Fibroblast of peridontal ligament (primary cell): ENCODE measurements around the gene SLIT3.

Source experiments
- DNase-seq: peaks from one replicate; pipeline ENCODE4 v3.0.0-alpha.2; 2010; ENCODE audit errors: extremely low read depth

Gene SLIT3

DNA sequence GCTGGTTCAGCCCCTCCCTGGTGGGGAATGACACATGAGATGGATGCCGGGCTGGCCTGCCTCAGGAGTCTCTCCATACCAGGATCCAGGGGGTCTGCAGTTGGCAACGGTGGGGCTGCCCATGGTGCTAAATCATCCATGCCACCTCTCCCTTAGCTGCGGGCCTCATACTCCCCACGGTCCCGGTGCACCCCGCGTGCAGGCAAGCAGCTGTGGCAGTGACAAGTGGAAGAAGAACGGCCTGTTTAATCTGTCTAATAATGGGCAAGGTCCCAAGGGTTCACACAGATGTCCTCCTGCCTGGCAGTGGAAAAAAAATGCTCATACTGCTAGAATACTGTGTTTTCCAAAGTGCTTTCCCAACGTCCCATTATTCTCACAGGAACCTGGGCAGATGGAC is 524.9 kb downstream of the SLIT3 start:
- no peak for DNase-seq

DNA sequence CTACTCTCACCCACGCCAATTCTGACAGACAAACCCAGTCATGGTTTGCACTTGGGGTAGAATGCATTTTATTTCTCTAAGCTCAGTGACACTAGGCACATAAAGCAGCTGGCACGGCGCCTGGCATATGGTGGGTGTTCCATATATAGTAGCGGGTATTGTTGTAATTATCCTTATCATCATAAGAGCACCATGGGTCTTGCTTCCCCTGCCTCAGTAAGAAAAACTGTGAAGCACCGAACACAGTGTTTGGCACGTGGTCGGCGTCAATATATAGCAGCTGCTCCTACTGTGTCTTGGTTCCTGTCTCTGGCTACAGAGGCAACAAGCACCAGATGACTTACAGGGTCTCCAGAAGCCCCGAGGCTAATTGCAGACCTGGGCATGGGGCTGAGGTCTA is 527.7 kb downstream of the SLIT3 start:
- DNase-seq = no peak

DNA sequence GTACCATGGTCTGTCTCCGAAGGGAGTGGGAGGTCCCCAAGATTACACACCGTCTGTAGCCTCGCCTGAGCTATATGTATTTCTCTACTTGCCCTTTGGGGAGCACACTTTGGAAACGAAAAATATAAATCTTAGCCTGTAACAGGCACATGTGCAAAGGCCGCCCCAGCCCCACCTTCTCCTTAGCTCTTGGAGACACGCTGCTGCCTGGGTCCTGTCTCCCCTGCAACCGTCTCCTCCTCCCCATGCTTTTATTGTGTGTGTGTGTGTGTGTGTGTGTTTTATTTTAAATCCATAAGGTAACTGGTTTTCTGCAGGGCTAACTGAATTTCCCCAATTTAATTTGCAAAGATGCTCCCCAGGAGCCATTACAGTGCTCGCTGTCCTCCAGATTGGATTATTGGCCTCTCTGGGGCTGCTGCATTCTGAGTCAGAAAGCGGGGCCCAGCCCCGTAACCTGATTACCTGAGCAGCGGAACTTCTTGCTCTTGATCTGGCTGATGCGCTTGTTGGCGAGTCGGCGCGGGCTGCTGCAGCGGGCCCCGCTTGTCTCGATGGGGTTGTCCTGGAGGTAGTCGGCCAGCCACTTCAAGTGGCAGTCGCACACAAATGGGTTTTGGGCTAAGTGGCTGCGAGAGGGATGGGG is 528.5 kb downstream of the SLIT3 start:
- no peak for DNase-seq

DNA sequence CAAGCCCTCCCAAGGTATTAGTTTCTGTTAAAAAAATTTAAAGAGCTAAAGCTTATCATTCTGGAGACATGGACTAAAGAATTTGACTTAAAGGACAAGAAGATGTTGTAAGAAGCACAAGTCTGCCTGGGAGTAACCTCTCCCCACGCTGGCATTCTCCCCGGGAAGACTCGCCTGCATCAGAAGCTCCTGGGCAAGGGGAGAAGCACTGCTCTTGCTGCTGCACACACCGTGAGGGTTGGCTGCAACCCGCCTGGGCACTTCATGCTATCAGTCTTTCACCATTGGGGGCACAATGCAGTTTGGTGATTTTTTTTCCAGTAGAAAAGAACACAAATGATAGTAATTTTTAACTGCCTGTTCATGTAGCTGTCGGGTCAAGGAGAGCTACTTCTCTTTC is 529.3 kb downstream of the SLIT3 start:
- no peak for DNase-seq

DNA sequence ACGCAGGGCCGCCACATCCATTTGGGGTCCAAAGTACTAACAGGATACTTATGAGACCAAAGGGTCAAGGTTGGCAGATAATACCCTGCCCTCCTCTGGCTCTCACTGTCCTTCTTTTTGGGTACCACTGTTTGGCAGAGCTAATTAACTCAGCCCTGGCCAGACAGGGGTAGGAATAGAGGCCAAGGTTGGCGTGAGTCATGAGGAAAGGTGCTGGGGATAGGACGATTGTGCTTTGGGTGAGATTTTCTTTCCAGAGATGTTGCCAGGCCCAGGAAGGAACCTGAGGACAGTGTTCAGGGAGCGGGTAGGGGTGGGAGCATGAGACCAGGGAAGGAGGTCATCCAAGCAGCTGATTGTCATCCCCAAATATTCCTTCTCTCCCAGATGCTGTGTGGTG is 529.9 kb downstream of the SLIT3 start:
- DNase-seq = no peak

DNA sequence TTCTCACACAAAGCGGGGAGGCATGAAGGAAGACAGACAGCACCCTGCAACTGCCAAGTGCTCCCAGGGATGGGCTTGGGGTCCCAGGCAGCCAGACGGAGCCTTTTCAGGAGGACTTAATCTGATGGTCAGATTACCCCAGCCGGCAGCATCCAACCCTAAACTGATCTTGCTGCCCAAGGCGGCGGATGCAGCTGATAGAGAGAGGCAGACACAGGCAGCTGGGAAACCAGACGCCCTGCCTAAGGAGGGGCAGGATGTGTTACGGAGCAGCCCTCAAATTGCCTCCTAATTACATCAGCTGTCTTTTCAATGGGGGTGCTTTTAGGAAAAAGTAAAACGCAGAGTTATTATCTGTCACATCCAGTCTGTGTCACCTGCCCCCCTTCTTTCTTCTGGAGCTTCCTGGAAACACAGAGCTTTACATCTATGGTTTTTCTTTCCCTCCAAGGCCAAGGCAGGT is 530.9 kb downstream of the SLIT3 start:
- no peak for DNase-seq

DNA sequence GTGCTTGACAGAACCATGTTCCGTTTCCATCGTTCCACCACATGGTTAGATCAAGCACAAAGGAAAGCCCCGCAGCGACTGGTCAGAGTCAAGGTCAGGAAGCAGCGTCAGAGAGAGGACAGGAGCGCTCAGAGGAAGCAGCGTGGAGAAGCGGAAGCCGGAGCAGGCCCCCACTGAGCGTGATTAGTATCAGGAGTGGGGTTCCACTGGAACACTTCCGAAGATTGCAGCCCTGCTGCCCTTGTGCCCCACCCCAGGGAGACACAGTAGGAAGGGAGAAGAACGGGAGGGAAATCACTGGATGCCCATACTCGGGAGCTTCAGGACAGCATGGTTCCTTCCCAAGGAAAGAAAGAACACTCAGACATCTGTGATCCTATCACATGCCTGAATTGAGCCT is 532.8 kb downstream of the SLIT3 start:
- no peak for DNase-seq

DNA sequence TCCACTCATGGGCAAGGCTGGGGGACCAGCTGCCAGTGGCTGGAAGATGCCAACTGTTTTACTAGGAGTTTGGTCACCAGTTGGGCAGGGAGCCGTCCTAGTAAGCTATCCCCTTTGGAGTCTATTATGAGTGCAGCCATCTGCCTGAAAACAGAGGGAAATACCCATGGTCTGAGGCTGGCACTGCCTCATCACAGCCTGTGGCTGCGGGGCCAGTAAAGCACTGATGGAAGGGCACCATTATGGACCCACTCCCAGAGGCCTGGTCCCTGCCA is 534.6 kb downstream of the SLIT3 start:
- no peak for DNase-seq

DNA sequence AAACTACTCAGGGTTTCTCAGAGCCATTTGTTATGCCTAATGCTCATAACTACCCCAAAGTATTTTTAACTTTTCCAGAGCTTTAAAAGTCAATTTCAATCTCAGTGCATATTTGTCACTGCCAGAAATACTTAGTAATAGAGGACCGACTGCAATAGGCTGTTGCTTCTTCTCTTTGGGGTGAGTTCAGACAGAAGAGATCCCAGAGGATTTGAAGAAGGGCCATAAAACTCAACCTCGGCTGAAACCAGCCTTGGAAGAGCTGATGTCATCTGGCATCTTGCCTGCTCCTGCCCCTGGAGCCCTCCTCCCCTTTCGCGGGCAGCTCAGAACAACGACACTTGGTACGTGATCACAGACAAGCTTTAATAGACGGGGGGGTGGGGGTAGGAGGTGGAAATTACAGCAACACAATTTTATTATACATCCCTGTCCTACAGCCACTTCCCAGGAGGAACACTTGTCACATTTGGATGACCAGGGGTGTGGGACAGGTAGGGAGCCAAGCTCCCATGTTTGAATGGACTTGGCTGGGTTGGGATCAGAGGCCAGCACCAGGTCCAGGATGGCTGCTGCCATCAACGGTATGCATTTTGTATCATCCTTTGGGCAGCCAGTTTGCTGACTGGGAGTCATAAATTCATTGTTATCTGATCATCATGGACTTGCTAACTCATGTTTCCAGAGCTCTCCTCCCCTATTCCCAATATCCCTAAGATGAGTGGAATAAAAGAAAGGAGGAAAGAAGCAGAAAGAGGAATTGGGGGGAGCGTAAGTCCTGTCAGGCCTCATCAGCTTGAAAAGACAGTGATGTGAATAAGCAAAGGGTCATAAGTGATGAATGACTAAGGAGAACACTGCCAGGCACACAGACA is 535.2 kb downstream of the SLIT3 start:
- DNase-seq = peak; percentile 43

DNA sequence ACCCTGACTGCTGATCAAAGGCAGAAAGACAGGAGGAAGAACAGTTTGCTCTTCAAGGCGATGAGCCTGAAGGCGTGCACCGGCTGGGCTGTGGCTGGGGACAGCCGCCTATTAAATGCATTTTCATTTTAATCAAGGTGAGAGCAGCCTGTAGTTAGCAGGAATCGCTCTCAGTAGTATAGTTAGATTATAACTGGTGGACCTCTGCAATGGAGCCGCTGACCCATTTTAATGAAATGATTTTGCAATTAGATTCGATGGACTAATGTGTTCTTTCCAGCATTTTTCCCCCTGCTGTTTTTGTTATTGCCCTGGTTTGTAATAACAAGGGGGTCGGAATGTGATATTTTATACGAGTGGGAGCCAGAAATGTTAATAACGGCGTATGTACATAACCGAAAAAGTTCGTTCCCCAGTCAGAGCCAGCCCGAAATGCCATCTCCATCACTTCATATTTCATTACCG is 535.8 kb downstream of the SLIT3 start:
- DNase-seq = no peak

DNA sequence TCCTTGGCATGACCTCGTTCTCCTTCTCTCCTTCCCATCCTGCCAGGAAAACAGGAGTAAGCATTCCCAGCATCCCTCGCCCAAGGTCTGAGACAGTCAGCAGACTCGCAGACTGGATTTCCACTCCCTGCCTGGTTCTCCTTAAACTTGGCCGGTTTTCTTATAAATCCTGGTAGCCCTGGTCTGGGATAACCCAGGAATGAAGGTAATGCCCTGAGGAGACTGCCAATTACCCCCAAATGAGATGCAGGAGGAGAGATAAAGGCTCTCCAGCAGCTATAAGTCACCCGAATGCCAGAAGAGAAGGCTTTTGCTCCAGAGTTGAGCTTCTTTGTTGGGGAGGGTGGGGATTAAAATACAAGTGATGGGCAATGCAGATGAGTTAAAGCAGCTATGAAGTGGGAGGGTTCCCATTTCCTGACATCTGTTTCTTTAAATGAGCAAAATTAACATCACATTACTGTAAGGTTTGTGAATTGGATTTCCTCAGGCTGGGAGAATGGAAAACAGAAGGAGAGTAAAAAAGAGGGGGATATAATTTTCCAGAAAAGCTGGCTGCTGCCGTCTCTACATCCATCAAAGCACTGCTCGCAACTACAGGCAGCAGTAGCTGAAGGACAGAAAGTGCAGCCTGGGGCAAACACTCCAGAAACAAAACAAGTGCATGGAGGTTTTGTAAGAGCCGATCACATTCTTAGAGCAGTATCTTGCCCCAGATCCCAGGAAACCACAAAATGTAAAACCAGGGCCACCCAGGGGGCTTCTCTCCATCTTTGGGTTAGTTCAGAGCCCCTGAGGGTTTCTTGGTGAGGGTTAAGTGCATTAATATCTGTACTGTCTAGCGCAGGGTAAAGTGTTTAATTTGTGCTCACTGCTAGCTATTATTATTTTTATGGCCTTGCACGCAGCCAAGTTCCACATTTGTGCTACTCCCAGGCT is 544.2 kb downstream of the SLIT3 start:
- no peak for DNase-seq

DNA sequence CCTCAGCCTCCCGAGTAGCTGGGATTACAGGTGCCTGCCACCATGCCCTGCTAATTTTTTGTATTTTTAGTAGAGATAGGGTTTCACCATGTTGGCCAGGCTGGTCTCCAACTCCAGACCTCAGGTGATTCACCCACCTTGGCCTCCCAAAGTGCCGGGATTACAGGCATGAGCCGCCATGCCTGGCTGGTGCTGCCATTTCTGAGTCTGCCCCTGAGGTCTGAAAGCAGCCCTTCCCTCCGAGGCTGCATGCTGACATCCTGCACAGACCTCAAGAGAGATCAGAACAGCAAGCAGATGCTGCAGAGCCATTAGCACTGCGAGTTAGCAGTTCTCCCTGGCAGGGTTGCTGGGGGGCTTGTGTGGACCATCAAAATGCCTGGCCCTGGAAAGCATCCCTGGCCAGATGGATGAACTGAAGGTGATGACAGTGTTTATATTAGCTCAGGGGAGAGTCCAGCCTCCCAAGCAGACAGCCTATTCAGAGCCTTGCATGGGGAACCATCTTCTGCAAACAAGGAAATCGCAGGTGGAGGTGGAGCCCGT is 545.3 kb downstream of the SLIT3 start:
- no peak for DNase-seq

DNA sequence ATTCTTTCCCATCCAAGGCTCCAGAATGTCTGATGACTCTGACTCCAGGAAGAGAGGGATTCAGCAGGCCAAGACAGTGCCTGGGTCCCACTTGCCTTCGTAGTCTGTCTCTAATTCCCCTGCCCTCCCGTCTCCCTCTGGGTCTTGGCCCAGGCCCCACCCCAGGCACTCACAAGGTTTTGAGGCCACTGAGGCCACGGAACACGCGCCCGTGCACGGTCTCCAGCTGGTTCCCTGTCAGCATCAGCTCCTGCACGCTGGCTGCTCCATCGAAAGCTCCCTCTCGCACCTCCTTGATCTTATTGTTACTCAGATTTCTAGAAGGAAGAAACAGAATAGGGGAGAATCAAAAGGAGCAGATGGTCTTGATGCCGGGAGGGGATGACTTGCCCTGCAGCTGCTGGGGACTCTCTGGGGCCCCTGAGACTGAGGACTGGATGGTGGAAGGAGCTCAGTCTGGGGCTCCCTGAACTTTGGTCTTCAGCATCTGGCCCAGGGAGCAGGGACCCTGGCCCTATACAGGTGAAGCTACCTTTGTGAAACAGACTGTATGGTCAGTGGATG is 547.2 kb downstream of the SLIT3 start:
- DNase-seq = no peak

DNA sequence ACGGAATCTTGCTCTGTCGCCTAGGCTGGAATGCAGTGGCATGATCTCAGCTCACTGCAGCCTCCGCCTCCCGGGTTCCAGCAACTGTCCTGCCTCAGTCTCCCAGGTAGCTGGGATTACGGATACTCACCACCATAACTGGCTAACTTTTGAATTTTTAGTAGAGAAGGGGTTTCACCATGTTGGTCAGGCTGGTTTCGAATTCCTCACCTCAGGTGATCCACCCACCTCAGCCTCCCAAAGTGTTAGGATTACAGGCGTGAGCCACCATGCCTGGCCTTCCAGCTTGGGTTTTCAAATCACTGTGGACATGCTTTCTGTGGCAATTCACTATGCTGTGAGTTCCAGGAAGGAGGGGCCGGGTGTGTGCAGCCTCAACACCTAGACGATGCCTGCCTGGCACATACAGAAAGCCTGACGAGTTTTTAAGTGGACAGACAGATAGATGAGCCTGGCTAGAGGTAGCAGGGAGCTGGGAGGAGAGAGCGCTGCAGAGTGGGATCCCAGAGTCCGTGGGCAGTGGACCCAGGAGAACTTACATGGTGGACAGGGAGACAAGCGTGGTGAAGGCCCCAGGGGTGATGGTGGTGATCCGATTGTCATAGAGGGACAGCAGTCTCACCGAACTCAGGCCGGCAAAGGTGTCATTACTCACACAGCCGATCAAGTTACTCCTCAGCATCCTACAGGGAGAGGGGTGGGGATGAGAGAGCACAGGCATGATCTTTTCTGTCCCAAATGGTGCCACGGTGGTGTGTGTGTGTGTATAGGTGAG is 548.3 kb downstream of the SLIT3 start:
- no peak for DNase-seq

DNA sequence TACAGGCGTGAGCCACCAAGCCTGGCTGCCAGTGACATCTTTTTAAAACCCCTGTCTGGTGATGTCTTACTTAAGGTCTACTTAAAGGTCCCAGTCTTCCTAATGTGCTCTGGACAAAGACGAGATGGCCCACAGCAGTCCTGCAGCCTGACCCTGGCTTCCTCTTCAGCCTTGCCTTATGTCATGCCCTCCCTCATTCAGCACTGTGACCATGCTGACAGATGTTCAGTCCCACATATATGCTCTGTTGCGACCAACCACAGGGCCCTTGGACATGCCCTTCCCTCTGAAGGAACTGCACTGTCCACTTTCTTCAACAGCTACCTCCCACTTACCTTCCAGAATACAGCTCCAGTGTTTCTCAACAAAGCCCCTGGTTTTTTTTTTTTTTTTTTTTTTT is 548.9 kb downstream of the SLIT3 start:
- no peak for DNase-seq

DNA sequence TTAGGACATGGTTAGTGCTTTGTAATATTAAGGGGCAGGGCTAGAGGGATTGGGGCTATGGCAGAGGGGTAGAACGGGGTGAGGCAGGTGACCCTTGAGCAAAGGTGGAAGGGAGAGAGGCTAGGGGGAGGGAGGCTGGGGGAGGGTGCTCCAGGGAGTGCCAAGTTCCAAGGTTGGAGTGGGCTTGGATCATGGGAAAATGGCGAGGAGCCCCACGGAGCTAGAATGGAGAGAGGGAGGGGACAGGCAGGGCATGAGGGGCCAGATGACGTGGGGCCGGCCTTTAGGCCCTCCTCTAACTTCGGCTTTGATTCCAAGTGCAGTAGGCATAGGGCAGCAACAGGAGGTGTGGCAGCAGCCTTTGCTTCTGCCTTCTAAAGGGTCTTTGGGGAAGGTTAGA is 550.0 kb downstream of the SLIT3 start:
- DNase-seq = no peak

DNA sequence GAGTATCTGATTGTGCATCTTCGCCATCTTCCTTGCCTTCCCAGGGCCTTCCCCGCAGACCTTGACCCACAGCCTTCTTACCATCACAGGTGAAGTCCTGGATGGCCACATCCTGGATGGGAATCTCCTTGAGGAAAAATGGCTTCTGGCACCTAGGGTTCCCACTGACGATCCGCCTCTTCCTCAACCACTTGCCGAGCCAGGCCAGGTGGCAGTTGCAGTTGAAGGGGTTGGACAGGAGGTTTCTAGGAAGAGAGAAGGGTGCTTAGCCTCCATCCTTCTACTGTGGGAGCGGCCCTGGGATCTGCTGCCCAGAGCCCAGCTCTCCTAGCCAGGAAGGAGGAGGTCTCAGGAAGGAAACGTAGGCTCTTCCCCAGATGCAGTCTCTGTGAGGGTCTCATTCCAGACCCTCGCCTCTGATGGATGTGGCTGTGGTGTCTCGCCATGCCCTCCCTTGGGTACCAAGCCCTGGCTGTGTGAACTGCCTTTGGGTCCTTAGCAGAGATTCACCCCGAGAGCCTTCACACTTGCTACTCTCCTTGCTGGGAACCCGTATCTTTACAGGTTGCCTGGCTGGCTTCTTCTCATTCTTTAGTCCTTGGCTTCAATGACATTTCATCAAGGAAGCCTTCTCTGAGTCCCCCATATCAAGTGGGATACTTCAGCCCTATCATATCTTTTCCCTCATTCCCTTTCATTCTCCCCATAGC is 551.4 kb downstream of the SLIT3 start:
- DNase-seq = no peak

DNA sequence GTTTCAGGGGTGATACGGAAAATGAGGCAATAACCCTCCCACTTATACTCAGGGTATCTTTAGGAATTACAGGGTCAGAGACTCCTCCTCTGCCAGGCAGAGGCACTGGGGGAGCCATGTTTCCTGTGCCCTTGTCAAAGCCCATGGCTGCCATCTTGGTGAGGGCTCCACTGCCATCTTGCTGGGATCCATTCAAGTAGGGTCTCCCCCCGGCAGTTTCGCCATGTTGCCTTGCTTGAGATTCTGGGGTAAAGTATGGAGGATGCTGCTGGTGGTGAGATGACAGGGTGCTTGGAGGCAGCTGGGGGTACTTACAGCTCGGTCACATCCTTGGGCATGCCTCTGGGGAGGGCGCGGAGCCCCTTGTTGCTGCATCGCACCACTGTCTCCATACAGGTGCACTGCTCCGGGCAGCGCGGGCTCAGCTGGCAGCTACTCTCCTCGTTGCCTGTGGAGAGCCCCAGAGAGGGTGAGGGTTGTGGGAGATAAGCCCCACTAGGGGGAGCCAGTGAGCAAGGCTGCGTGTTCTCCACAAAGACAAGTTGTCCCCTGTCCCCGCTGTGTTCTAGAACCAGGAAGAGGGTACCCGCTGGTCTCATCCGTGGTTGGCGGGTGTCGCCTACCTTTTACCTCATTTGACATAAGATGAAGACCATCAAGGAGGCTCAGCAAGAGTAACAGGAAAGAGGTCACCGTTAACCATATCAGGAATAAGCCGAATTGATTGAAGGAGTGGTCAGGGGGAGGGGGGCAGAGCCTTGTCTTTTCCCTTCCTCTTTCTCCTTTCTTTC is 552.8 kb downstream of the SLIT3 start:
- no peak for DNase-seq

DNA sequence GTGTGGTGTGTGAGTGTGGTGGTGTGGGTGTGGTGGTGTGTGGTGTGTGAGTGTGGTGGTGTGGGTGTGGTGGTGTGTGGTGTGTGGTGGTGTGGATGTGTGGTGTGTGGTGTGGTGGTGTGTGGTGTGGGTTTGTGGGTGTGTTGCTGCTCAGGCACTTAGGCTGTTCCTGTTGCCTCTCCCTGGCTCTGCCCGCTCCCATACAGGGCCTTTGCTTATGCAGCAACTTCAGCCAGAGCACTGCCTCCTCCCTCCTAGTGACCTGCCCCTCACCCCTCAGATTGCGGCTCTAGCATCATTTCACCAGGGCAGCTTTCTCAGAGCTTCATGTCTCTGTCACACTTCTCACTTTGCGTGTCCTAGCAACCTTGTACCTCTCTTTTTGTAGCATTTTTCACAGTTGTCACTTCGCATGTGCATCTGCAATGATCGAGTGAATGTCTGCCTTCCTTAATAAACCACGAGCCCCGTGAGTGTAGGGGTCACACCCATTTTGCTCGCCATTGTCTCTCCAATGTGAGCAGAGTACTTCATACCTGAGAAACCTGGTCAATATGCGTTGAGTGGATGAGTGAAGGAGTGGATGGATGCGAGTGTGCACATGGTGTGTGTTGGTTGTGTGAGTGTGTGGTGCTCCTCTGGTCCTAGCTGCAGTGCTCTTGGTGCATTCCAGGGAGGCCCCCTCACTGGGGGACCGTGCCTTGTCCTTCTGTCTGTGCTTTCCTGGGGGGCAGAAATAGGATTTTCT is 553.9 kb downstream of the SLIT3 start:
- no peak for DNase-seq
